GM06990 (cell line): Measurements from ENCODE around the gene POLE.

Experiments used
- DNase-seq: peaks from one replicate; pipeline ENCODE4 v3.0.0-alpha.2; 2011; ENCODE audit not compliant: insufficient read length; ENCODE audit errors: extremely low read depth
- H3K27me3 ChIP-seq: replicated peaks from 2 replicates; pipeline ENCODE4 v1.6.0; 2011; ENCODE audit warnings: low read length; ENCODE audit not compliant: control insufficient read depth, insufficient read depth
- H3K36me3 ChIP-seq: 2 replicates; pipeline ENCODE4 v1.5.1; 2011; ENCODE audit warnings: low read length; ENCODE audit not compliant: control insufficient read depth, insufficient read depth
- H3K4me3 ChIP-seq: replicated peaks from 2 replicates; pipeline ENCODE4 v1.5.1; 2011; ENCODE audit warnings: low read depth, mild to moderate bottlenecking, control low read depth, low read length
- CTCF ChIP-seq: IDR thresholded peaks from 2 replicates; pipeline ENCODE4 v1.5.1; 2011; ENCODE audit warnings: low read length, control low read depth, mild to moderate bottlenecking, inconsistent platforms; ENCODE audit not compliant: insufficient read depth, poor library complexity, severe bottlenecking

Gene POLE

DNA sequence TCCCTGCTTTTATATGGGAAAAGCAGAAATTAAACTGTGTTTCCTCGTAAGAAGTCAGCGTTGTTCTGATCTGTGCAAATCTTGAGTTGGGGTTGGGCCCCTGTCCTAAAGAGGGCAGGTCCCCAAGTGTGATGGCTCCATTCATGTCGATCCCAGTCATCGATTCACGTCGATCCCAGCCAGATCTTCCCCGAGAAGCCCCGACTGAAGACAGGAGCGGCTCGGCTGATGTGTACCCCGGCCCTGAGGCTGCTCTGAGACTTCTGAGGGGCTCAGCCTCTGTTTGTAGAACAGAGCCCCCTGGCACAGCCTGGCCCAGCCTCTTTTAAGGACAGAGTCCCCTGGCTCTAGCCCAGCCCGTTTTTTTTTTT lies 32.8 kb upstream of the POLE start:
- Histone ChIP-seq H3K4me3 (no peak overlapping the region), H3K36me3 (peaks cover 47% of the 10 kb centered on the region), H3K27me3 (no peaks in the 10 kb centered on the region)
- no peak for TF ChIP-seq CTCF
- DNase-seq, result no peak

- Histone ChIP-seq H3K4me3 (no peak overlapping the region), H3K36me3 (peaks cover 46% of the 10 kb centered on the region), H3K27me3 (no peaks in the 10 kb centered on the region)
- TF ChIP-seq CTCF, result no peak
- no peak for DNase-seq
Measured at GRCh38 chr12:132719141-132719953, 32.2 kb upstream of the POLE start.

DNA sequence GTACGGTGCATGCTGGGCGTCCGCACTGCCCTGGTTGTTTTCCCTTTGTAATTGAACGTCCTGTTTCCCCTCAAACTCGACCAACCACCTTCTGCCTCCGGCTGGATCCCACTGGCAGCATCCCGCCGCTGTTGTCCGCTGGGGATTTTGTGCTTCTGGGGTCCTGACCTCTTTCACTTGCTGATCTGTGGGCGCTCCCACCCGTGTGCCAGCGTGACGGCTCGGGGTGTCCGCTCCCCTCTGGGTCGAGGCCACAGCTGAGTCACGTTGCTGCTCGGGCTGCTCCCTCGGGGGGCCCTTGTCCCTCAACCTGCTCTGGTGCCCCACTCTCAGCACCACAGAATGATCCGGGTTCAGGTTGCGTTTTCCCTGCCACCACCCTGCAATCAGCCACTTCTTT lies 31.5 kb upstream of the POLE start:
- no peak for TF ChIP-seq CTCF
- H3K27me3 ChIP-seq, result no peaks in the 10 kb centered on the region

GRCh38 chr12:132717531-132718387 lies 30.6 kb upstream of the POLE start:
- H3K27me3 ChIP-seq, result no peaks in the 10 kb centered on the region
- H3K4me3 ChIP-seq, result no peak overlapping the region
- peaks cover 37% of the 10 kb centered on the region for H3K36me3 ChIP-seq
- no peak for DNase-seq
- no peak for TF ChIP-seq CTCF

More for the DNA sequence above, 31.5 kb upstream of the POLE start:
- Histone ChIP-seq H3K4me3 (no peak overlapping the region), H3K36me3 (peaks cover 45% of the 10 kb centered on the region)
- no peak for DNase-seq

DNA sequence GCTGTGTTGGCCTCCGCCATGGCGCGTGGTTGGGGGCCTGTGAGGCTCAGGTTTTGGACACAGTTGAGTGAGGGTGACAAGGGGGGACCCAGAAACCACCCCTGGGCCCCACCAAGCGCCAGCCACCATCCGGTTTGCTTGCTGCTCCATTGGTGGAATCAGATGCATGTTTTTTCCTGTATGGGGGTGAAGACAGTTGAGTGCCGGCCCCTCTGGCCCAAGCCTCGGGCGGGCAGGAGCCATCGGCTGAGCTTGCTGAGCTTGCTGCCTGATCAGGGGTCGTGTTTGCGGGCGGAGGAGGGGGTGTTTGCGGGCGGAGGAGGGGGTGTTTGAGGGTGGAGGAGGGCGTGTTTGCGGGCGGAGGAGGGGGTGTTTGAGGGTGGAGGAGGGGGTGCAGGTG lies 29.9 kb upstream of the POLE start:
- TF ChIP-seq CTCF, result no peak
- H3K27me3 ChIP-seq, result no peaks in the 10 kb centered on the region
- no peak for DNase-seq
- H3K36me3 ChIP-seq, result peaks cover 37% of the 10 kb centered on the region
- no peak overlapping the region for H3K4me3 ChIP-seq
